Measurements from ENCODE around the gene CEP57.

CEP57 gene

GRCh38 chr11:95790123-95790932 is at the start of gene CEP57:
TSS of gene CEP57 (plus strand) at chr11:95790498. CDS start at chr11:95790699, 201 bp downstream.
- peak; percentile 92 for DNase-seq (ENCODE audit: low read depth, low spot score)

- DNase-seq (ENCODE audit: low read depth, low spot score): no peak
These were observed 40.2 kb upstream of the CEP57 start for GRCh38 chr11:95750101-95750500.

GRCh38 chr11:95751515-95751914 is 38.8 kb upstream of the CEP57 start:
- no peak for DNase-seq (ENCODE audit: low read depth, low spot score)

GRCh38 chr11:95760941-95761340 is 29.4 kb upstream of the CEP57 start:
- no peak for DNase-seq (ENCODE audit: low read depth, low spot score)

GRCh38 chr11:95762534-95762933 is 27.8 kb upstream of the CEP57 start:
- DNase-seq (ENCODE audit: low read depth, low spot score): no peak

GRCh38 chr11:95764267-95764898 is 25.9 kb upstream of the CEP57 start:
- DNase-seq (ENCODE audit: low read depth, low spot score): no peak

GRCh38 chr11:95766701-95767100 is 23.6 kb upstream of the CEP57 start:
- DNase-seq (ENCODE audit: low read depth, low spot score): no peak

GRCh38 chr11:95767498-95767897 is 22.8 kb upstream of the CEP57 start:
- DNase-seq (ENCODE audit: low read depth, low spot score): no peak

- DNase-seq (ENCODE audit: low read depth, low spot score): no peak
These were observed 21.8 kb upstream of the CEP57 start for GRCh38 chr11:95768521-95768920.

- DNase-seq (ENCODE audit: low read depth, low spot score): no peak
These were observed 13.4 kb upstream of the CEP57 start for GRCh38 chr11:95776859-95777258.

GRCh38 chr11:95778699-95779098 is 11.6 kb upstream of the CEP57 start:
- no peak for DNase-seq (ENCODE audit: low read depth, low spot score)

GRCh38 chr11:95780544-95780943 is 9.8 kb upstream of the CEP57 start:
- DNase-seq (ENCODE audit: low read depth, low spot score): no peak

- DNase-seq (ENCODE audit: low read depth, low spot score): peak; percentile 9
These were observed 1.3 kb upstream of the CEP57 start for GRCh38 chr11:95788921-95789505.

- DNase-seq (ENCODE audit: low read depth, low spot score): peak; percentile 93
These were observed 684 bp upstream of the CEP57 start, which contains the start of gene FAM76B for GRCh38 chr11:95789506-95790122. TSS of gene FAM76B (minus strand) at chr11:95789782. CDS start at chr11:95789478, 304 bp downstream.

GRCh38 chr11:95790933-95791708 is 823 bp downstream of the CEP57 start:
- DNase-seq (ENCODE audit: low read depth, low spot score): peak; percentile 20

- no peak for DNase-seq (ENCODE audit: low read depth, low spot score)
These were observed 1.4 kb downstream of the CEP57 start for GRCh38 chr11:95791709-95792033.

- DNase-seq (ENCODE audit: low read depth, low spot score): no peak
These were observed 1.9 kb downstream of the CEP57 start for GRCh38 chr11:95792200-95792599.

GRCh38 chr11:95792700-95793099 is 2.4 kb downstream of the CEP57 start:
- DNase-seq (ENCODE audit: low read depth, low spot score): no peak

GRCh38 chr11:95793116-95793515 is 2.8 kb downstream of the CEP57 start:
- no peak for DNase-seq (ENCODE audit: low read depth, low spot score)

GRCh38 chr11:95794086-95794485 is 3.8 kb downstream of the CEP57 start:
- no peak for DNase-seq (ENCODE audit: low read depth, low spot score)

- no peak for DNase-seq (ENCODE audit: low read depth, low spot score)
These were observed 5.5 kb downstream of the CEP57 start for GRCh38 chr11:95795627-95796295.

All from iPS DF 19.7 (cell line).